ENCODE results near the gene SBF1. TPM values are rescaled to one million over a fixed set of nuclear protein-coding genes. Genes with fewer than 3 reads are reported as not detected.

The SBF1 gene
- total RNA-seq, 4 donors from 2014 or later = 48.5 to 77.7 (median 68.3) TPM

- H3K27me3 ChIP-seq = no peaks in the 10 kb centered on the region
- TF ChIP-seq CTCF (IDR thresholded peaks at IDR 0.05) (no peak), POLR2A (IDR thresholded peaks at IDR 0.05) (no peak), EP300 (IDR thresholded peaks at IDR 0.05) (no peak)
- peaks cover 6 to 100% (median 68%) of the 10 kb centered on the region in 3 donors for H3K36me3 ChIP-seq
- no peak for DNase-seq (ENCODE audit: low spot score in 2 of 2)
- H3K4me1 ChIP-seq = no peaks in the 10 kb centered on the region
- H3K27ac ChIP-seq = no peak overlapping the region
- WGBS, 2 donors = 94 to 95% methylated on average over 35 of the region's 41 CpGs
- H3K4me3 ChIP-seq = no peak overlapping the region
- H3K9me3 ChIP-seq = no peaks in the 10 kb centered on the region
Observed at GRCh38 chr22:50459496-50460140, 15.2 kb downstream of the SBF1 start.

GRCh38 chr22:50459016-50459415 lies 15.8 kb downstream of the SBF1 start:
- Histone ChIP-seq H3K4me3 (no peak overlapping the region), H3K27me3 (no peaks in the 10 kb centered on the region), H3K4me1 (no peaks in the 10 kb centered on the region), H3K27ac (no peak overlapping the region), H3K9me3 (no peaks in the 10 kb centered on the region), H3K36me3 (peaks cover 6 to 100% (median 66%) of the 10 kb centered on the region in 3 donors)
- TF ChIP-seq CTCF (IDR thresholded peaks at IDR 0.05) (no peak), EP300 (IDR thresholded peaks at IDR 0.05) (no peak), POLR2A (IDR thresholded peaks at IDR 0.05) (no peak)
- 88 to 90% methylated on average over 21 to 22 of the region's 22 CpGs for WGBS, 2 donors
- DNase-seq (ENCODE audit: low spot score in 2 of 2) = no peak

- Histone ChIP-seq H3K4me1 (no peaks in the 10 kb centered on the region), H3K27ac (no peak overlapping the region), H3K4me3 (no peak overlapping the region), H3K9me3 (no peaks in the 10 kb centered on the region), H3K36me3 (peaks cover 3 to 89% (median 52%) of the 10 kb centered on the region in 3 donors), H3K27me3 (no peaks in the 10 kb centered on the region)
- 76 to 88% methylated on average over 12 to 15 of the region's 34 CpGs for WGBS, 2 donors
- no peak for DNase-seq (ENCODE audit: low spot score in 2 of 2)
- TF ChIP-seq POLR2A (IDR thresholded peaks at IDR 0.05) = no peak
Observed at GRCh38 chr22:50456466-50457234, 18.2 kb downstream of the SBF1 start.

- H3K36me3 ChIP-seq = peaks cover 3 to 89% (median 45%) of the 10 kb centered on the region in 3 donors
- TF ChIP-seq EP300 (IDR thresholded peaks at IDR 0.05) (no peak), CTCF (IDR thresholded peaks at IDR 0.05) (no peak), POLR2A (IDR thresholded peaks at IDR 0.05) (no peak)
- H3K27me3 ChIP-seq = no peaks in the 10 kb centered on the region
- no peak for DNase-seq (ENCODE audit: low spot score in 2 of 2)
- no peaks in the 10 kb centered on the region for H3K9me3 ChIP-seq
- no peaks in the 10 kb centered on the region for H3K4me1 ChIP-seq
- no peak overlapping the region for H3K4me3 ChIP-seq
- WGBS, 2 donors = 90 to 95% methylated on average over 10 to 11 of the region's 11 CpGs
- no peak overlapping the region for H3K27ac ChIP-seq
Observed at GRCh38 chr22:50456026-50456425, 18.8 kb downstream of the SBF1 start.

- no peak for DNase-seq (ENCODE audit: low spot score in 2 of 2)
- no peak overlapping the region for H3K27ac ChIP-seq
- TF ChIP-seq POLR2A (IDR thresholded peaks at IDR 0.05) = no peak
- no peak for TF ChIP-seq EP300 (IDR thresholded peaks at IDR 0.05)
- no peak for TF ChIP-seq CTCF (IDR thresholded peaks at IDR 0.05)
- 93 to 96% methylated on average over 14 to 17 of the region's 18 CpGs for WGBS, 2 donors
- H3K27me3 ChIP-seq = no peaks in the 10 kb centered on the region
- H3K9me3 ChIP-seq = no peaks in the 10 kb centered on the region
- peaks cover 2 to 89% (median 42%) of the 10 kb centered on the region in 3 donors for H3K36me3 ChIP-seq
- H3K4me3 ChIP-seq = no peak overlapping the region
- H3K4me1 ChIP-seq = no peaks in the 10 kb centered on the region
Observed at GRCh38 chr22:50455201-50455600, 19.6 kb downstream of the SBF1 start.
